ENCODE results near the gene BCL6.

DNA sequence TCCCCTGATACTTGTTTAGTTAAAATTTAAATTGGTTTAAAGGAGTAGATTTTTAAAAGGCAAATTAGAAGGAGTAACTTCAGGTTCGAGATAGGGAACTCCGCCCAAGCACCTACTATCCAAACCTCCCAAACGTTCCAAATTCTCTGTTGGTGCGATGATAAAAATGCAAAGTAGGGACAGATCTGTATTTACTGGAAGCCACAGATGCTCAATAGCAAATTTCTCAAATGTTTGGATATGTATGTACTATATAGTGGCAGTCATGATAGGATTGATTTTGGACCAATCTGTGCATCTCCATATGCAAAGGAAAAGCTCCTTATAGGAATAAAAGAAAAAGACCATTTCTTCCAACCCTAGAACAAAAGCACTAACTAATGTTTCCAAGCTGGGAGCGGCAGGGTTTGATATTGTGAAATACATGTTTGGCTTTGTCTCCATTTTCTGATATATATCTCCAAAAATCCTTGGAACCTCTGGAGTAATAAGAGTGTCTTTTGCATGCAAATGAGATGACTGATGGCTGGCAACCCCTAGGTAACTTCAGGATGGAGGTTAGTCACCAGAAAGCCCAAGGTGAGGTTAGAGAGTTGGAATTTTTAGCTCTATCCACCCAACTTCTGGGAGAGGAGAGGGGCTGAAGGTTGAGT, 58.5 kb downstream of the BCL6 start:
- TF ChIP-seq, protein P1, sequence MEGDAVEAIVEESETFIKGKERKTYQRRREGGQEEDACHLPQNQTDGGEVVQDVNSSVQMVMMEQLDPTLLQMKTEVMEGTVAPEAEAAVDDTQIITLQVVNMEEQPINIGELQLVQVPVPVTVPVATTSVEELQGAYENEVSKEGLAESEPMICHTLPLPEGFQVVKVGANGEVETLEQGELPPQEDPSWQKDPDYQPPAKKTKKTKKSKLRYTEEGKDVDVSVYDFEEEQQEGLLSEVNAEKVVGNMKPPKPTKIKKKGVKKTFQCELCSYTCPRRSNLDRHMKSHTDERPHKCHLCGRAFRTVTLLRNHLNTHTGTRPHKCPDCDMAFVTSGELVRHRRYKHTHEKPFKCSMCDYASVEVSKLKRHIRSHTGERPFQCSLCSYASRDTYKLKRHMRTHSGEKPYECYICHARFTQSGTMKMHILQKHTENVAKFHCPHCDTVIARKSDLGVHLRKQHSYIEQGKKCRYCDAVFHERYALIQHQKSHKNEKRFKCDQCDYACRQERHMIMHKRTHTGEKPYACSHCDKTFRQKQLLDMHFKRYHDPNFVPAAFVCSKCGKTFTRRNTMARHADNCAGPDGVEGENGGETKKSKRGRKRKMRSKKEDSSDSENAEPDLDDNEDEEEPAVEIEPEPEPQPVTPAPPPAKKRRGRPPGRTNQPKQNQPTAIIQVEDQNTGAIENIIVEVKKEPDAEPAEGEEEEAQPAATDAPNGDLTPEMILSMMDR (IDR thresholded peaks at IDR 0.05; ENCODE audit: poor library complexity) = no peak
- TF ChIP-seq EZH2 (IDR thresholded peaks at IDR 0.05; ENCODE audit: borderline replicate concordance) (no peak), EZH2phosphoT487 (IDR thresholded peaks at IDR 0.05; ENCODE audit: low read depth, severe bottlenecking, unreplicated experiment) (no peak)

Data from hepatocyte (in vitro differentiated cells).